HEK293T (cell line): ENCODE measurements around the gene TECTB.

Experiments used
- CTCF ChIA-PET: fragments of 350-600 bp; formaldehyde crosslinking; extraction: SDS; loops from one replicate; lab custom pipeline; 2021; ENCODE audit warnings: antibody characterized with exemption, inconsistent platforms; lab: Yijun Ruan, JAX
- POLR2A ChIA-PET: fragments of 350-600 bp; formaldehyde crosslinking; extraction: SDS; loops from one replicate; lab custom pipeline; 2020; ENCODE audit warnings: antibody characterized with exemption, inconsistent platforms; lab: Yijun Ruan, JAX
- DNase-seq: peaks from one replicate; pipeline ENCODE4 v3.0.0; 2012; ENCODE audit warnings: mixed read lengths; ENCODE audit errors: extremely low spot score
- ARNT ChIP-seq: fragments of 450-650 bp; IDR thresholded peaks from 2 replicates; pipeline ENCODE4 v1.6.1; 2017; ENCODE audit warnings: mild to moderate bottlenecking
- BHLHE40 ChIP-seq: fragments of 450-650 bp; IDR thresholded peaks from 2 replicates; pipeline ENCODE4 v1.6.1; 2016; ENCODE audit warnings: mild to moderate bottlenecking, moderate library complexity, borderline replicate concordance
- CTBP1 ChIP-seq: fragments of 450-650 bp; IDR thresholded peaks from 2 replicates; pipeline ENCODE4 v1.6.1; 2016; ENCODE audit warnings: borderline replicate concordance
- ELF4 ChIP-seq: fragments of 450-650 bp; IDR thresholded peaks from 2 replicates; pipeline ENCODE4 v1.6.1; 2017; ENCODE audit warnings: antibody characterized with exemption
- FOXA1 ChIP-seq: fragments of 450-650 bp; IDR thresholded peaks from 2 replicates; pipeline ENCODE4 v1.6.1; 2016; ENCODE audit warnings: mild to moderate bottlenecking
- FOXK2 ChIP-seq: fragments of 450-650 bp; IDR thresholded peaks from 2 replicates; pipeline ENCODE4 v1.6.1; 2016; ENCODE audit warnings: mild to moderate bottlenecking
- FOXM1 ChIP-seq: fragments of 450-650 bp; IDR thresholded peaks from 2 replicates; pipeline ENCODE4 v1.6.1; 2017; ENCODE audit warnings: mild to moderate bottlenecking, borderline replicate concordance
- HDGF ChIP-seq: fragments of 450-650 bp; IDR thresholded peaks from 2 replicates; pipeline ENCODE4 v1.6.1; 2017; ENCODE audit warnings: antibody characterized with exemption, borderline replicate concordance
- L3MBTL2 ChIP-seq: fragments of 450-650 bp; conservative IDR thresholded peaks from 2 replicates; pipeline ENCODE4 v1.6.1; 2016; ENCODE audit warnings: mild to moderate bottlenecking
- LEF1 ChIP-seq: fragments of 450-650 bp; IDR thresholded peaks from 2 replicates; pipeline ENCODE4 v1.6.1; 2017; ENCODE audit warnings: mild to moderate bottlenecking, borderline replicate concordance
- NFRKB ChIP-seq: fragments of 450-650 bp; IDR thresholded peaks from 2 replicates; pipeline ENCODE4 v1.6.1; 2016; ENCODE audit warnings: mild to moderate bottlenecking, moderate library complexity
- SP1 ChIP-seq: fragments of 450-650 bp; IDR thresholded peaks from 2 replicates; pipeline ENCODE4 v1.6.1; 2017
- SUZ12 ChIP-seq: fragments of 450-650 bp; IDR thresholded peaks from 2 replicates; pipeline ENCODE4 v1.6.1; 2016; ENCODE audit warnings: mild to moderate bottlenecking
- TARDBP ChIP-seq: fragments of 450-650 bp; IDR thresholded peaks from 2 replicates; pipeline ENCODE4 v1.6.1; 2016
- ZNF384 ChIP-seq: fragments of 450-650 bp; IDR thresholded peaks from 2 replicates; pipeline ENCODE4 v1.6.1; 2016
- TF ChIP-seq, protein P1 (sequence below): fragments of 450-650 bp; IDR thresholded peaks from 2 replicates; pipeline ENCODE4 v1.6.1; 2016

Gene TECTB

DNA sequence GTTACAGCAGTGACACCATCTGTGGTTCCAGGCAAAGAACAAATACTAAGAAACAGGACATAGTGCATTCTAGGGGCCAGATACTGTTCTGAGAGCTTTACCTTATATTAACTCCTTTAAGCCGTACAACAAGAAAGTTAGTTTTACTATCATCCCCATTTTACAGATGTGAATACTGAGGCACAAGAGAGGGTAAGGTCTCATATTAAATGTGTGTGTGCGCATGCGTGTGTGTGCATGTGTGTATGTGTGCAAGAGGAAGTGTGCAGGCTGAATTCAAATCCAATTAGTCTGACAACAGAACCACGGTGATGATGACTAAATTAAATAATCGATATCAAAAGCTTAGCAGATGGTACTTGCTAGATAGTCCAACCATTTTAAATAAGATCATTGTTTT is 11.0 kb downstream of the TECTB start:
- no peak for DNase-seq
- ChIA-PET CTCF (interaction anchor here (0.6 to 1.3 kb wide), 2 partner anchors 21 to 157 kb away, joined by 3 to 4 read pairs; no protein-coding TSS in a partner anchor), POLR2A (no interaction called here)
- TF ChIP-seq SUZ12 = no peak

DNA sequence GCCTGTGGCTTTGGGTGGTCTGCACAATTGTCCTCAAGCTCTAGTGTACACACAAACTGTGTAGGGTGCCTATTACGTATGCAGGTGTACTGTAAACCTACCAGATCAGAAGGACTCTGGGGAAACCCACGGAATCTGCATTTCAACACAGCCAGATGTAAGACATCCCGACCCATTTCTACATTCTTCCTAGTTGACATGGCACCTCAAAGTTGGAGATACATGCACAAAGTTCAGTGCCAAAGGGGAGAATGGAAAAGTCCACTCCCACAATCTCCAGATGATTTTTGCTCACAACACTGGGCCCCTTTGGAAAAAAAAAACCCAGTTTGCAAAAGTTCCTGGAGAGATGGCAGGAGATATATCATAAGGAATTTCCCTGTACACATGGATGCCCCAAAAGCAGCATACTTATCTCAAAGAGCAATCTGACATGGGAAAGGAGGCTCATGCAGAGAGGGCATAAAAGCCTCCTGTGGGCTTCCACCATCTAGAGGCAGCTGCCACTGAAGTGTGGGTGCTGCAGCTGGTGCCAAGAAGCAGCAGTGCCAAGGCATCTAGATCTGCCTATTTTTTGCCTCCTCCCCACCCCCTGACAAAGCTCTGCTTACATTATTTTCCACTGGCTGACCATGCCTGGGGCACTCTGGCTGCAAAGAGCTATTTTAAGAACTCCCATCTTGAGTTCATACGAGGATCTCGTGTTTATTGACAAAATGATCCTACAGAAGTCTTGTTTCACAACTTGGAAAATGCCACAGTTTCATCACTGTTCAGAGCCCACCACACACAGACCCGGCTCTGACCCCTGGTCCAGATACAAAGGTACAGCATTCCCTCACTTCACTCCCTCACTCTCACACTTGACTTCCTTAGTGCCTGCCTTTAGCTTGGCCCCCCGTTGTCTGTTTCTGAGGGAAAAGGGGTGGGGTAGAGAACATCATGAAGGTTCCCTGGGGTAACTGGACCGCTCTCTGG is 12.9 kb downstream of the TECTB start:
- POLR2A ChIA-PET = no interaction called here
- no peak for DNase-seq
- TF ChIP-seq SP1 (no peak), SUZ12 (no peak), CTBP1 (no peak), ZNF384 (no peak), HDGF (no peak), LEF1 (no peak), L3MBTL2 (no peak), ELF4 (no peak), FOXM1 (no peak), BHLHE40 (no peak), FOXK2 (no peak), TARDBP (no peak), ARNT (no peak), FOXA1 (no peak), NFRKB (no peak)
- TF ChIP-seq, protein P1, sequence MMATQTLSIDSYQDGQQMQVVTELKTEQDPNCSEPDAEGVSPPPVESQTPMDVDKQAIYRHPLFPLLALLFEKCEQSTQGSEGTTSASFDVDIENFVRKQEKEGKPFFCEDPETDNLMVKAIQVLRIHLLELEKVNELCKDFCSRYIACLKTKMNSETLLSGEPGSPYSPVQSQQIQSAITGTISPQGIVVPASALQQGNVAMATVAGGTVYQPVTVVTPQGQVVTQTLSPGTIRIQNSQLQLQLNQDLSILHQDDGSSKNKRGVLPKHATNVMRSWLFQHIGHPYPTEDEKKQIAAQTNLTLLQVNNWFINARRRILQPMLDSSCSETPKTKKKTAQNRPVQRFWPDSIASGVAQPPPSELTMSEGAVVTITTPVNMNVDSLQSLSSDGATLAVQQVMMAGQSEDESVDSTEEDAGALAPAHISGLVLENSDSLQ = no peak
- CTCF ChIA-PET = no interaction called here

DNA sequence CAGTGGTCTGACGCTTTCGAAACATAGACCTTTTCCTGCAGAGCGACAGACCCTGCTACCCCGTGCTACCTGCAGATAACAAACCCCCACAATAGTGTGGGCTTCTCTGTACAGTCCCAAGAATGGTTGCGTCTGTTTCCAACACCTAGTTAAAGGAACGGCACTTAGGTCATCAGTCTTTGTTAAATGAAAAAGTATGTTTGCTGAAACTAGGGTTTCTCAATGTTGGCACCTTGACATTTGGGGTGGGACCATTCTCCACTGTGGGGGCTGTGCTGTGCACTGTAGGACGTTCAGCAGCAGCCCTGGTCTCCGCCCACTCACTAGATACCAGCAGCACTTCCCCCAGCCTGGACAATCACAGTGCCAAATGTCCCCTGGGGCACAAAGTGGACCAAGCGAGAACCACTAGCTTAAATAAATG is 13.7 kb downstream of the TECTB start:
- ChIA-PET CTCF (no interaction called here), POLR2A (no interaction called here)
- TF ChIP-seq L3MBTL2 (no peak), ELF4 (no peak), FOXK2 (no peak), TARDBP (no peak), FOXM1 (no peak), FOXA1 (no peak), HDGF (no peak), SUZ12 (no peak), BHLHE40 (no peak), NFRKB (no peak), SP1 (no peak), CTBP1 (no peak), ZNF384 (no peak), LEF1 (no peak), ARNT (no peak)
- TF ChIP-seq, protein P1 = no peak
- no peak for DNase-seq

DNA sequence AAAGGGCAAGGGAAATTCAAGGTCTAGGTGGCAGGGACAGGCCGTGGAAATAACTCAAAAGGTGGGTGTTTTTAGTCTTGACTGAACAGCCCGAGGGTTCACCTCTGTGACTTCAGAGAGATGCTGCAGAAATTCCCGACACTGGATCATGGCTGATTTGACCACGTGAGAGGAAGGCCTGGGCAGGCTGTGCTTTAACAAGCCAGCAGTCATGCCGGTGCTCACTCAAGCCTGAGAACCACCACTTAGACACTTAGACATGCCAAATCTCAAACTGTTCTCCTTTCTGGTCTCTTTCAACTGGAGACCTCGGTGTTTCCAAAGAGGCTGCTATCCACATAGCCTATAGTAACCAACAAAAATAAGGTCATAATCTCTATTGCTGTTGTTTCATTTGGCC is 15.4 kb downstream of the TECTB start:
- ChIA-PET POLR2A (no interaction called here), CTCF (interaction anchor here (0.6 kb wide), 1 partner anchor 109 kb away, joined by 4 read pairs; no protein-coding TSS in a partner anchor)
- no peak for TF ChIP-seq HDGF
- no peak for TF ChIP-seq FOXM1
- TF ChIP-seq L3MBTL2 = no peak
- TF ChIP-seq, protein P1 = no peak
- no peak for TF ChIP-seq ELF4
- no peak for TF ChIP-seq CTBP1
- no peak for TF ChIP-seq FOXK2
- no peak for DNase-seq

DNA sequence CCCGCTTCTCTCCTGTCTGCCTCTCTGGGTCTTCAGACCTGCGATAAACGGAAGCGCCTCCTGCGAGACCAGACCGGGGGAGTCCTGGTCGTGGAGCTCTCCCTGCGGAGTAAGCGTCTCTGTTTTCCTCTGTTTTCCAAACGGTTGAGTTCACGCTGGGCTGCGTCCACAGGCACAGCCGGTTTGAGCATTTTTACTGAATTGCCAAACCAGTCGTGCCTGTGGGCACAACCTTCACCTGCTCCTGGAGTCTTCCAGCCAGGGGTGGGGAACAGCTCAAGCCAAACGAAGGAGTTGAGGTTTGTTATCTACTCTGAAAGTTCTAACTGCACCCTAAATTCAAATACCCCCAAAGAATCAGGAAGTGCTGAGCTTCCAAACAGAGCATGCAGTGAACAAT is 16.3 kb downstream of the TECTB start:
- CTCF ChIA-PET = interaction anchor here (0.7 kb wide), 1 partner anchor 9 kb away, joined by 3 read pairs; no protein-coding TSS in a partner anchor
- no peak for TF ChIP-seq BHLHE40
- TF ChIP-seq ZNF384 = no peak
- TF ChIP-seq, protein P1 = no peak
- TF ChIP-seq FOXM1 = no peak
- TF ChIP-seq CTBP1 = no peak
- no peak for TF ChIP-seq ARNT
- no peak for TF ChIP-seq SUZ12
- TF ChIP-seq LEF1 = no peak
- TF ChIP-seq ELF4 = no peak
- no peak for TF ChIP-seq FOXA1
- TF ChIP-seq L3MBTL2 = no peak
- no peak for TF ChIP-seq TARDBP
- no peak for TF ChIP-seq HDGF
- TF ChIP-seq NFRKB = no peak
- TF ChIP-seq FOXK2 = no peak
- no peak for DNase-seq
- POLR2A ChIA-PET = no interaction called here

DNA sequence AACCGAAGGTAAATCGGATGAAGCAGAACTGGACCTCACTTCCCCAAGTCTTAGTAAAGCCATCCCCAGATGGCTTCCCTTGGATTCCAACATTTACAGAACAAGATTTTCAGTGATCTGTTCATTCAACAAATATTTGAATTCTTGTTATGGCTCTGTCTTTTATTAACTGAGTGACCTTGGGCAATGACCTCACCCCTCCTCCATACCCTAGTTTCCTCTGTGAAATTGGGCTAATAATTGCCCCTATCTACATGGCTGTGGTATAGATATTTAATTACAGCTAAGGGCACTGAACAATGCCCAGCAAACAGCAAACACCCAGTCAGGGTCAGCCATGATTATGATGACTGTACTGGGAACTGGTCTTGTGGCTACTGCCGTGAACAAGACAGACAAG is 19.1 kb downstream of the TECTB start:
- POLR2A ChIA-PET = no interaction called here
- no peak for DNase-seq
- CTCF ChIA-PET = interaction anchor here (1.3 kb wide), 1 partner anchor 170 kb away, joined by 3 read pairs; no protein-coding TSS in a partner anchor
- no peak for TF ChIP-seq FOXM1
